Esophagus squamous epithelium (tissue), 4 donors: ENCODE data around the gene ZNF185.

Experiments used
- POLR2A ChIP-seq, 4 donors: fragments of 450-650 bp; IDR thresholded peaks; one replicate each; pipeline ENCODE4 v1.6.1; 2017; ENCODE audit warnings: antibody characterized with exemption in 4 of 4, mild to moderate bottlenecking in 4 of 4, moderate library complexity in 3 of 4
- TF ChIP-seq, protein P1 (sequence below), 6 experiments: fragments of 450-650 bp in 4 of 6; fragments of 200-600 bp in 2 of 6; sonication (generic) in 2 of 6; IDR thresholded peaks; one replicate each; pipeline ENCODE4 v1.5.1; 2016 to 2019; ENCODE audit warnings: antibody characterized with exemption in 6 of 6, mild to moderate bottlenecking in 4 of 6, moderate library complexity in 4 of 6

DNA sequence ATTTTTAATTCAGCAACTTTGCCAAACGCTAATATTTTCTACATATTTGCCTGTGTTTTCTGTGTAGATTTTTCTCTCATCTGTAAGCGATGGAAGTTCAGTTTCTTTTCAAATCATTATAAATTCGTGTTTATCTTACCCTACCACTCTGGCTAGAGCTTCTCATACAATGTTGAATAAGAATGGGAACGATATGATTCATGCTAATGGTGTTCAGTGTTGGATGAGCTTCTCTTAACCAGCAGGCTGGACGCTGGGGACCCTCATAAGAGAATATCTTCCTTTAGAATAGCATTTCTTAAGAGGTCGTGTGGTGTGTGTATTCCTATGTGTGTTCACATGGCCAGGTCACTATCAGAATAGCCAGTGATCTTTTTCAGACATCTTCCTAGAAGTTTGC lies 36.0 kb upstream of the ZNF185 start:
- TF ChIP-seq, protein P1, sequence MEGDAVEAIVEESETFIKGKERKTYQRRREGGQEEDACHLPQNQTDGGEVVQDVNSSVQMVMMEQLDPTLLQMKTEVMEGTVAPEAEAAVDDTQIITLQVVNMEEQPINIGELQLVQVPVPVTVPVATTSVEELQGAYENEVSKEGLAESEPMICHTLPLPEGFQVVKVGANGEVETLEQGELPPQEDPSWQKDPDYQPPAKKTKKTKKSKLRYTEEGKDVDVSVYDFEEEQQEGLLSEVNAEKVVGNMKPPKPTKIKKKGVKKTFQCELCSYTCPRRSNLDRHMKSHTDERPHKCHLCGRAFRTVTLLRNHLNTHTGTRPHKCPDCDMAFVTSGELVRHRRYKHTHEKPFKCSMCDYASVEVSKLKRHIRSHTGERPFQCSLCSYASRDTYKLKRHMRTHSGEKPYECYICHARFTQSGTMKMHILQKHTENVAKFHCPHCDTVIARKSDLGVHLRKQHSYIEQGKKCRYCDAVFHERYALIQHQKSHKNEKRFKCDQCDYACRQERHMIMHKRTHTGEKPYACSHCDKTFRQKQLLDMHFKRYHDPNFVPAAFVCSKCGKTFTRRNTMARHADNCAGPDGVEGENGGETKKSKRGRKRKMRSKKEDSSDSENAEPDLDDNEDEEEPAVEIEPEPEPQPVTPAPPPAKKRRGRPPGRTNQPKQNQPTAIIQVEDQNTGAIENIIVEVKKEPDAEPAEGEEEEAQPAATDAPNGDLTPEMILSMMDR (IDR thresholded peaks at IDR 0.05): no peak
- no peak for TF ChIP-seq POLR2A (IDR thresholded peaks at IDR 0.05)
